Measurements from ENCODE around the gene AATK.

AATK gene

GRCh38 chr17:81167194-81167524, 1.1 kb upstream of the AATK start:
- no peak for DNase-seq
- TF ChIP-seq GATA1 (IDR thresholded peaks at IDR 0.05; ENCODE audit: low read depth, low read length) (no peak), POLR2A (IDR thresholded peaks at IDR 0.05; ENCODE audit: low read length) (no peak)

GRCh38 chr17:81165246-81166032, 582 bp downstream of the AATK start, which contains the start of gene PVALEF:
Gene PVALEF (plus strand): TSS chr17:81165507. CDS start chr17:81181227, 15,720 bp downstream.
- TF ChIP-seq GATA1 (IDR thresholded peaks at IDR 0.05; ENCODE audit: low read depth, low read length) (no peak), POLR2A (IDR thresholded peaks at IDR 0.05; ENCODE audit: low read length) (no peak)
- DNase-seq = no peak

- TF ChIP-seq POLR2A (IDR thresholded peaks at IDR 0.05; ENCODE audit: low read length) (no peak), GATA1 (IDR thresholded peaks at IDR 0.05; ENCODE audit: low read depth, low read length) (no peak)
- DNase-seq = no peak
Observed at GRCh38 chr17:81164371-81165245, 1.4 kb downstream of the AATK start.

- no peak for TF ChIP-seq POLR2A (IDR thresholded peaks at IDR 0.05; ENCODE audit: low read length)
- TF ChIP-seq GATA1 (IDR thresholded peaks at IDR 0.05; ENCODE audit: low read depth, low read length) = no peak
- no peak for DNase-seq
Observed at GRCh38 chr17:81163703-81164370, 2.2 kb downstream of the AATK start.

- TF ChIP-seq GATA1 (IDR thresholded peaks at IDR 0.05; ENCODE audit: low read depth, low read length) = no peak
- TF ChIP-seq POLR2A (IDR thresholded peaks at IDR 0.05; ENCODE audit: low read length) = no peak
- no peak for DNase-seq
Observed at GRCh38 chr17:81163051-81163695, 2.8 kb downstream of the AATK start.

GRCh38 chr17:81162491-81162890, 3.5 kb downstream of the AATK start:
- TF ChIP-seq GATA1 (IDR thresholded peaks at IDR 0.05; ENCODE audit: low read depth, low read length) = no peak
- no peak for TF ChIP-seq POLR2A (IDR thresholded peaks at IDR 0.05; ENCODE audit: low read length)
- DNase-seq = no peak

- no peak for DNase-seq
- TF ChIP-seq GATA1 (IDR thresholded peaks at IDR 0.05; ENCODE audit: low read depth, low read length) = no peak
- TF ChIP-seq POLR2A (IDR thresholded peaks at IDR 0.05; ENCODE audit: low read length) = no peak
Observed at GRCh38 chr17:81161972-81162371, 4.0 kb downstream of the AATK start.

GRCh38 chr17:81161536-81161935, 4.5 kb downstream of the AATK start:
- no peak for DNase-seq
- TF ChIP-seq POLR2A (IDR thresholded peaks at IDR 0.05; ENCODE audit: low read length) (no peak), GATA1 (IDR thresholded peaks at IDR 0.05; ENCODE audit: low read depth, low read length) (no peak)

- DNase-seq = no peak
- TF ChIP-seq GATA1 (IDR thresholded peaks at IDR 0.05; ENCODE audit: low read depth, low read length) = no peak
Observed at GRCh38 chr17:81160747-81161453, 5.1 kb downstream of the AATK start.

- TF ChIP-seq GATA1 (IDR thresholded peaks at IDR 0.05; ENCODE audit: low read depth, low read length) (no peak), POLR2A (IDR thresholded peaks at IDR 0.05; ENCODE audit: low read length) (no peak)
- DNase-seq = no peak
Observed at GRCh38 chr17:81160306-81160705, 5.7 kb downstream of the AATK start.

GRCh38 chr17:81159611-81160265, 6.3 kb downstream of the AATK start:
- no peak for DNase-seq
- no peak for TF ChIP-seq POLR2A (IDR thresholded peaks at IDR 0.05; ENCODE audit: low read length)
- no peak for TF ChIP-seq GATA1 (IDR thresholded peaks at IDR 0.05; ENCODE audit: low read depth, low read length)

GRCh38 chr17:81158688-81159590, 7.1 kb downstream of the AATK start:
- TF ChIP-seq POLR2A (IDR thresholded peaks at IDR 0.05; ENCODE audit: low read length) (no peak), GATA1 (IDR thresholded peaks at IDR 0.05; ENCODE audit: low read depth, low read length) (no peak)
- DNase-seq = no peak
